GM12878 (cell line): Measurements from ENCODE around the gene SLC22A4.

Experiments used
- GABPA ChIP-seq: IDR thresholded peaks from 2 replicates; pipeline ENCODE4 v1.6.1; 2014; ENCODE audit warnings: antibody characterized with exemption, low read depth, mild to moderate bottlenecking, inconsistent platforms
- RFX5 ChIP-seq: IDR thresholded peaks from 2 replicates; pipeline ENCODE4 v1.6.1; 2011; ENCODE audit warnings: low read depth, low read length, improper control_type of control experiment
- TF ChIP-seq, protein P1 (sequence below): IDR thresholded peaks from 2 replicates; pipeline ENCODE4 v1.6.1; 2011; ENCODE audit warnings: low read depth, low read length, improper control_type of control experiment, borderline replicate concordance

DNA sequence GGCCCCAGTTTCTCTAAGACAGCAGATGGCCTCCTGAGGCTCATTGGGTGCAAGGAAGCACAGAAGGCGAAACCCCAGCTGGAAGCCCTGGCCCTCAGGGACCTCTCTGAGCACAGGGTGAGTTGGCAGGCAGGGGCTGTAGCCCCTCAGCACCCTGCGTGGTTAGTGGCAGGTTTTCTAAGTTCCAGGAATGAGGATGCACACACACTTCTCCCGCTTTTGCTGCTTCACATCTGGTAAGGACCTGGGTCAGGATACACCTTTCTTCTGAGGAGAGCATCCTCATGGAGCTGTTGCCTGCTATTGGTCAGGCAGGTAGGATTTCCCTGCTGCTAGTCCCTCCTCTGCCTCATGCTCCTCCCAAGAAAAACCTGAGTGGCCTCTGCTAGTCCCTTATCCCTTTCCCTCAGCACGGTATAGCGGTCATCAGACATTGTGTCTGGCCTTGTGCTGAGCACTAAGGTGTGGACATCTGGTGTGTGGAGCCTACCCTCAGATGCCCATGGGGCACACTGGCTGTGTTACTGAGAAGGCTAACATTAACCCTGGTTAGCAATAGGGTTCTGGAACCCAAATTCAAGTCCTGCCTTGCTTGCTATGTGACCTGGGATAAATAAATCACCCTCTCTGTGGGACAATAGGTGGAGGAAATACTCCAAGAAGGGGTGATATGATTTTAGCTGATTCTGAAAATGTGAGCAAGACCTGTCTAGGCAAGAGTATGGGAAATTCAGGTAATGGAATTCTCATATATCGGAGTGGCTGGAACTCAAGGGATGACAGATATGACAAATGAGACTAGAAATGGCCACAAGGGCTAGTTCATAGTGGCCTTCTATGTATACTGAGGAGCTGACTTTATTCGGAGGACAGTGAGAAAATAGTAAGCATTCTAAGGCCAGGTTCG is 1.6 kb downstream of the SLC22A4 start:
- TF ChIP-seq GABPA (no peak), RFX5 (no peak)
- TF ChIP-seq, protein P1, sequence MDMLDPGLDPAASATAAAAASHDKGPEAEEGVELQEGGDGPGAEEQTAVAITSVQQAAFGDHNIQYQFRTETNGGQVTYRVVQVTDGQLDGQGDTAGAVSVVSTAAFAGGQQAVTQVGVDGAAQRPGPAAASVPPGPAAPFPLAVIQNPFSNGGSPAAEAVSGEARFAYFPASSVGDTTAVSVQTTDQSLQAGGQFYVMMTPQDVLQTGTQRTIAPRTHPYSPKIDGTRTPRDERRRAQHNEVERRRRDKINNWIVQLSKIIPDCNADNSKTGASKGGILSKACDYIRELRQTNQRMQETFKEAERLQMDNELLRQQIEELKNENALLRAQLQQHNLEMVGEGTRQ = no peak
